Measurements from ENCODE around the gene MARCHF2. TPM values are rescaled to one million over a fixed set of nuclear protein-coding genes. Genes with fewer than 3 reads are reported as not detected.

Gene MARCHF2
- total RNA-seq, 1 donor from 2014 or later, result 101 TPM

DNA sequence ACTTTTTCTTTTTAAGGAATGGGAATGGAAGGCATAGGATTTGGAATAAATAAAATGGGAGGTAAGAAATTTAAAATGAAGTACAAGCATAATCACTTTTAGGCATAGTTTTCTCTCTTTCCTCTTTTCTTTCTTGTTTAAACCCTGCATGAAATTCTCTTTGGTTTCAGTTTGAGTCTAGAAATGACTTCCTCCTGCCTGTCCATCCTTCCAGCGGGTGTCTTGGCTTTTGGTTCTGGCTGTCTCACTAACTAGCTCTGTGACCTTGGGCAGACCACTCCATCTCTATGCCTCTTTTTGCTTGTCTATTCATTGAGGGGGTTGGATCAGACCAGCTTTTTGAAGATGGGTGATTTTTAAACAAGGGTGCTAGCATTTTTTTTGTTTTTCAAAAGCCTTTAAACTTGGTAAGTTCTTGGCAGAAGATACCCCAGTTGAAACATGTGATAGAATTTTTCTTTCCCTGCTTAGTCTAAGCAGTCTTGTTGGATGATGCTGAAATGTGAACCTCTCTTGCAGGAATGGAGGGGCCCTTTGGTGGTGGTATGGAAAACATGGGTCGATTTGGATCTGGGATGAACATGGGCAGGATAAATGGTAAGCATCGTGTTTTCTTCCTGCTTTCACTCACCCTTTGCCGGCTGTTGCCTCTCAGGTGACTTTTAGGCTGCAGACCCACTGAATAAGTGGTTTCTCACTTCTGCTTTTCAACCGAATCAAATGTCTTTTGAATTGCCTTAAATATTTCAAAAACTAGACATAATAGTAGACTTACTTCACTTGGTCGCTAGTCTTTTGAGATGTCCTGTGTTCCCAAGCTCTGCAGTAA lies 60.8 kb downstream of the MARCHF2 start:
- no peak for DNase-seq (ENCODE audit: low spot score)

DNA sequence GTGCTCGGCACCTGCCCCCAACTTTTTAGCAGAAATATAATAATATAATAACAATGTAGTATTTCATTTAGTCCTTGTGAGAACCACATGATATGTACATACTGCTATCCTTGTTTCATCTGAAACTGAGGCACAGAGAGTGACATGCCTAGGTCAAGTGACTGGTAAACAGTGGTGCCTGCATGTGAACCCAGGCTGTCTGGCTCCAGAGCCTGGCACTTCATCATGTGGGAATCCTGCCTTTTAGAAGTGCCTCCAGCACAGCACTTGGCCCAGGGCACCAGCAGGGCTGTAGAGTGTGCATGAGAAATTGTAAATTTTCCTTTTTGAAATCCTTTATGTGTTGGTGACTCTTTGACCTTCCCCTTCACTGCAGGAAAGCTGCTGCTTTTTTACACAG lies 61.9 kb downstream of the MARCHF2 start:
- peak; percentile 41 for DNase-seq (ENCODE audit: low spot score)

DNA sequence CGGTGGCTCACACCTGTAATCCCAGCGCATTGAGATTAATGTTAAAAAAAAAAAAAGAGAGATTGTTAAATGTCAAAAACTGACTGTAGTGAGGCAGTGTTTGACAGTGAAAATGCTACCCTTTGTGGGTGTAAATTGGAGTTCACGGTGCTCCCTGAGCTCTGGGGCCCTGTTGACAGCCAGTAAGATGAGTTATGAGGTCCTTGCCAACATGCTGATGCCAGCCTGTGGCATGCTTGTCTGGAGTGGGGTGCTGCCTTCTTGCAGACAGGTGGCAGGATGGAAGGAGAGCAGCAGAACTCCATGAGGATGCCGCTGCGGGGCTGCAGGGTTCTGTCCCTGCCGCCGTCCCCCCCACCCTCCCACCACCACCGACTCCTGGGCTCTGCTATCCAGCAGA lies 63.4 kb downstream of the MARCHF2 start:
- no peak for DNase-seq (ENCODE audit: low spot score)

DNA sequence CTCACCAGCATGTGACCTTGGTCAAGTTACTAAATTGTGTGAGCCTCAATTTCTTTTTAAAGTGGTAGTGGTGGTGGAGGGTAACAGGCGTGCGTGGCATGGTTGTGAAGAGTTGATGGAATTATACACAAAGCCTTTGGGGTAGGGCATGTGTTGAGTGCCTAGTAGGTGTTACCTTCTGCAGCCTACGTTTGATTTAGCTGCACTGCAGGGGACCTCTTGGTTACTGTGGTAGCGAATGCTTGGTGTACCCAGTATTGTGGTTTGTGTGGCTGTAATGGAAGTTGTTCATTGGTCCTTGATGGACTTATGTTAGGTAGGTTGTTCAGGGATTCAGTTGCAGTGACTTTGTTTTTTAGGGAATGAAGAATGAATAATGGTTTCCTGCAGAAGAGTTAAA lies 64.8 kb downstream of the MARCHF2 start:
- DNase-seq (ENCODE audit: low spot score), result no peak

- DNase-seq (ENCODE audit: low spot score), result peak; percentile 22
These were observed 65.5 kb downstream of the MARCHF2 start for GRCh38 chr19:8478598-8478997.

GRCh38 chr19:8481201-8481600 lies 68.1 kb downstream of the MARCHF2 start:
- DNase-seq (ENCODE audit: low spot score), result no peak

- no peak for DNase-seq (ENCODE audit: low spot score)
These were observed 68.5 kb downstream of the MARCHF2 start for GRCh38 chr19:8481616-8482015.

DNA sequence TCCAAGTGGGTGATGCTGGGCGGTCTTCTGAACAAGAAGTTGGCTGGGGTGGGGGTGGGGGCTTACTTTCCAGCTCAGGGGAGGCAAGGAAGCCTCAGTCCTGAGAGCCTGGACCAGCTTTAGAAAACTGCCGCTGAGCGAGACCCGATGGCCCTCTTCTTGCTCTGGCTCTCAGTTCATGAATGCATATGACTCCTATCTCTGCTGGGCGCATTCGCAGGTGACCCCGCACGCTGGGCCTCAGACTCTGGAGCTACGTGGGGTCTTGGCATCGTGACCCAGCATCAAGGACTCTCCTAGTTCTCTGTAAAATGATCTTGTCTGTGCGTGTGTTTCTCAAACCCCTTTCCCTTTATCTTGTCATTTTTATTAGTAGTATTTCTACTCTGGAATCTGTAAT lies 69.6 kb downstream of the MARCHF2 start:
- DNase-seq (ENCODE audit: low spot score), result no peak

DNA sequence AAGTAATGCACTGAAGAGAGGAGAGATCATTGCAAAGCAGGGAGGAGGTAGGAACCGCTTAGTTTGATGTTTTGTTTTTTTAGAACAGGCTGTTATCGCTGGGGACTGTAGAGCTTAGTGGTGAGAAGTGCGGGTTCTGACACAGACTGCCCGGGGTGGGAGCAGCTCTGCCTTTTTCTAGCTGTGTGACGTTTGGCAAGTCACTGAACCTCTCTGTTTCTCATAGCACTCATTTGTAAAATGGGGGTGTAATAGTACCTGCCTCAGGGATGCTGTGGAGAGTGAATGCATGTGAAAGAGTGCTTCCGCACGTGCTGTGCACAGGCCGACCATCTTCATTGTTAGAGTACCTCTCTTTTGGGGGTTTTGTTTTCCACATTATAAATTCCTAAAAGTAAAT lies 70.1 kb downstream of the MARCHF2 start:
- no peak for DNase-seq (ENCODE audit: low spot score)

DNA sequence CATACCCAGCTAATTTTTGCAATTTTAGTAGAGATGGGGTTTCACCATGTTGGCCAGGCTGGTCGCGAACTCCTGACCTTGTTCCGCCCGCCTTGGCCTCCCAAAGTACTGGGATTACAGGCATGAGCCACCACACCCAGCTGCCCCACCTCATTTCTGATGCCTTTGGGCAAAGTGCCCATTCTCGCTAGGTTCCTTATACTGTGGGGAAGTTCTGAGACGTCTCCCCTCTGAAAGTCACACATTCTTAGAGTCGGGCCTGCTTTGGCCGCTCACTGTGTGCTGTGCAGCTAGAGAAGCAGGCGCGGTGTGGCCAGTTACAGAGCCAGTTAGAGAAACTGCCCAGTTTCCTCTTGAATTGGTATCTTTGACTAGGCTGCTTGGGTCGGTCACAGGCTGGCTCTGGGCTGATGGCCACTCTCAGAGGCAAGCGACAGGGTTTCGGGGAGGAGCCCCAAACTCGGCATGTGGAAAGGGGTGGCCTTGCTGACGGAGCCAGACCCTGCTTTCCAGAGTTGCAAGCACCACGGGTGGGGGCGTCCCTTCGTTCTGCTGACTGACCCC lies 71.3 kb downstream of the MARCHF2 start:
- DNase-seq (ENCODE audit: low spot score), result no peak

- DNase-seq (ENCODE audit: low spot score), result no peak
These were observed 72.7 kb downstream of the MARCHF2 start for GRCh38 chr19:8485561-8486371.

GRCh38 chr19:8486661-8487136 lies 73.6 kb downstream of the MARCHF2 start:
- DNase-seq (ENCODE audit: low spot score), result no peak

DNA sequence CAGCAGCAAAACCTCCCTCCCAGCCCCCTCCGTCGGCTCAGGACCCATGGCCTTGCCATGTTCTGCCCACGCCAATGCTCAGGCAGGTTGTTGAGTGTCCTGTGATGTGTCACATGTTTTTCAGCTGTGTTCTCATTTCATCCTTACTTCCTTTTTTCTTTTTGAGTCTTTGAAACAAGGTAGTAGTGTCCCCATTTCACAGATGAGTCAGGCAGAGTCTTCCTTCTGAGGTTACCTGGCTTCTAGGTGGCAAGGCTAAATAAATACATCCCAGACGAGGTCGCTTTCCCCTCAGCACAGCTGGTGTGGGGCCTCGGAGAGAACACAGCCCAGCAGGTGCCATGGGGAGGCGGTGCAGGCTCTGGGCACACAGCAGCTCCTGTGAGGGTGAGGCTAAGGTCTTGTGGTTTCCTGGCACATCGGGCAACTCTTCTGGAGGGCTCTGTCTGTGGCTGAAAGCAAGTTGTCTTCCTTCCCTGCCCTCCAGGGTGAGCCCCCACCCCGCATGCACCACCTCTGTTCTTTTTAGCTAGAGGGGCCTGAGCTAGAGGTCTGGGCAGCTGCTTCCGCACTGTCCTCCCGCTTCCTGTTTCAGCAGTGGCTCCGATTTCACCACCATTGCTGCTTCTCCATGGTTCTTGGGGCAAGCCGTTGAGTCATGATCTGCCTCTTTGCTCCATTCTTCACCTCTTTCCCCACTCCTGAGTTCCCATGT lies 74.2 kb downstream of the MARCHF2 start:
- no peak for DNase-seq (ENCODE audit: low spot score)

GRCh38 chr19:8488365-8488764 lies 75.3 kb downstream of the MARCHF2 start:
- DNase-seq (ENCODE audit: low spot score), result no peak

Small RNA genes within 50 kb of the gene (microRNA-seq; reads per million reads assigned to microRNA genes)
- 2.9 reads per million for gene MIR4999 (ENCODE audit: borderline number of aligned reads)

Other genes starting within 250 kb of the MARCHF2 start
- 41.5 TPM for gene CERS4, start 203.9 kb upstream of the MARCHF2 start, total RNA-seq
- 55.2 TPM for gene CD320, start 104.9 kb upstream of the MARCHF2 start, total RNA-seq
- gene NDUFA7, start 91.9 kb upstream of the MARCHF2 start, total RNA-seq, result 39.9 TPM
- gene RPS28, start 91.8 kb upstream of the MARCHF2 start, total RNA-seq, result 1,239 TPM
- 28.6 TPM for gene KANK3, start 70.0 kb upstream of the MARCHF2 start, total RNA-seq
- gene ANGPTL4, start 49.1 kb upstream of the MARCHF2 start, total RNA-seq, result 753 TPM
- gene RAB11B, start 22.9 kb upstream of the MARCHF2 start, total RNA-seq, result 100 TPM
- 145 TPM for gene HNRNPM, start 31.7 kb downstream of the MARCHF2 start, total RNA-seq
- gene PRAM1, start 89.3 kb downstream of the MARCHF2 start, total RNA-seq, result 4.5 TPM
- 18.5 TPM for gene ZNF414, start 100.9 kb downstream of the MARCHF2 start, total RNA-seq
- 47.7 TPM for gene MYO1F, start 164.1 kb downstream of the MARCHF2 start, total RNA-seq
- gene ADAMTS10, start 197.4 kb downstream of the MARCHF2 start, total RNA-seq, result 19.0 TPM
- gene NFILZ, start 217.3 kb downstream of the MARCHF2 start, total RNA-seq, result not detected